Measurements from ENCODE around the gene UGT2A1. TPM values are rescaled to one million over a fixed set of nuclear protein-coding genes. Genes with fewer than 3 reads are reported as not detected.

Gene UGT2A1
- total RNA-seq, 4 donors from 2014 or later = not detected

- Histone ChIP-seq H3K36me3 (no peaks in the 10 kb centered on the region), H3K9me3 (no peaks in the 10 kb centered on the region), H3K27ac (no peak overlapping the region), H3K27me3 (no peaks in the 10 kb centered on the region), H3K4me1 (no peaks in the 10 kb centered on the region), H3K4me3 (no peak overlapping the region)
- intact Hi-C loops (cut with DNase I; ENCODE audit: low total_unique reads) (no loop called here), in situ Hi-C loops (cut with MboI; ENCODE audit: low sequenced_read_pairs in 4 of 4) (loop anchor here in 1 of 4 donors (25.0 kb wide), 1 partner anchor 104 kb away; the partner anchor contains the start of gene SULT1B1)
- TF ChIP-seq POLR2A (IDR thresholded peaks at IDR 0.05) (no peak), CTCF (IDR thresholded peaks at IDR 0.05 in 4 of 5, conservative IDR thresholded peaks at IDR 0.05 in 1 of 5) (no peak)
- DNase-seq = no peak
- ATAC-seq = no peak
These were observed 5.1 kb upstream of the UGT2A1 start for GRCh38 chr4:69658133-69658532.

- ATAC-seq = no peak
- TF ChIP-seq CTCF (IDR thresholded peaks at IDR 0.05 in 4 of 5, conservative IDR thresholded peaks at IDR 0.05 in 1 of 5) = no peak
- TF ChIP-seq POLR2A (IDR thresholded peaks at IDR 0.05) = no peak
These were observed 3.7 kb upstream of the UGT2A1 start for GRCh38 chr4:69656653-69657158.

GRCh38 chr4:69650872-69651271, 2.2 kb downstream of the UGT2A1 start:
- no peak overlapping the region for H3K27ac ChIP-seq
- no peaks in the 10 kb centered on the region for H3K36me3 ChIP-seq

More at GRCh38 chr4:69656653-69657158, 3.7 kb upstream of the UGT2A1 start:
- no peak overlapping the region for H3K4me3 ChIP-seq
- no peaks in the 10 kb centered on the region for H3K27me3 ChIP-seq
- no peak for DNase-seq
- in situ Hi-C loops (cut with MboI; ENCODE audit: low sequenced_read_pairs in 4 of 4) = loop anchor here in 1 of 4 donors (25.0 kb wide), 1 partner anchor 106 kb away; the partner anchor contains the start of gene SULT1B1
- no peaks in the 10 kb centered on the region for H3K36me3 ChIP-seq
- H3K27ac ChIP-seq = no peak overlapping the region
- intact Hi-C loops (cut with DNase I; ENCODE audit: low total_unique reads) = no loop called here
- H3K9me3 ChIP-seq = no peaks in the 10 kb centered on the region
- H3K4me1 ChIP-seq = no peaks in the 10 kb centered on the region

GRCh38 chr4:69649629-69650028, 3.4 kb downstream of the UGT2A1 start:
- DNase-seq = no peak
- intact Hi-C loops (cut with DNase I; ENCODE audit: low total_unique reads) = no loop called here
- H3K36me3 ChIP-seq = no peaks in the 10 kb centered on the region
- no peak overlapping the region for H3K27ac ChIP-seq
- H3K4me1 ChIP-seq = no peaks in the 10 kb centered on the region
- no peaks in the 10 kb centered on the region for H3K27me3 ChIP-seq
- TF ChIP-seq POLR2A (IDR thresholded peaks at IDR 0.05) (no peak), CTCF (IDR thresholded peaks at IDR 0.05 in 4 of 5, conservative IDR thresholded peaks at IDR 0.05 in 1 of 5) (no peak)
- no peak overlapping the region for H3K4me3 ChIP-seq
- no peaks in the 10 kb centered on the region for H3K9me3 ChIP-seq
- in situ Hi-C loops (cut with MboI; ENCODE audit: low sequenced_read_pairs in 4 of 4) = loop anchor here in 1 of 4 donors (25.0 kb wide), 1 partner anchor 113 kb away; the partner anchor contains the start of gene SULT1B1
- no peak for ATAC-seq

More at GRCh38 chr4:69650872-69651271, 2.2 kb downstream of the UGT2A1 start:
- no peak for TF ChIP-seq CTCF (IDR thresholded peaks at IDR 0.05 in 4 of 5, conservative IDR thresholded peaks at IDR 0.05 in 1 of 5)
- no peak for TF ChIP-seq POLR2A (IDR thresholded peaks at IDR 0.05)
- Histone ChIP-seq H3K27me3 (no peaks in the 10 kb centered on the region), H3K9me3 (no peaks in the 10 kb centered on the region), H3K4me3 (no peak overlapping the region), H3K4me1 (no peaks in the 10 kb centered on the region)
- intact Hi-C loops (cut with DNase I; ENCODE audit: low total_unique reads) (no loop called here), in situ Hi-C loops (cut with MboI; ENCODE audit: low sequenced_read_pairs in 4 of 4) (loop anchor here in 1 of 4 donors (25.0 kb wide), 1 partner anchor 111 kb away; the partner anchor contains the start of gene SULT1B1)
- DNase-seq (no peak), ATAC-seq (no peak)
